IPS DF 4.7 (cell line): ENCODE results near the gene CNIH1.
A peak's percentile ranks its signal among the peaks of the same experiment; 100 is the strongest.

ENCODE experiments used
- DNase-seq: peaks from one replicate; pipeline ENCODE4 v3.0.0-alpha.2; 2013; ENCODE audit warnings: low spot score; ENCODE audit errors: extremely low read depth

CNIH1 gene

GRCh38 chr14:54440873-54441868, at the start of gene CNIH1:
Gene CNIH1 (minus strand): TSS chr14:54441374. CDS start chr14:54441327, 47 bp downstream.
- peak; percentile 44 for DNase-seq

- DNase-seq = no peak
These were observed 49.4 kb upstream of the CNIH1 start for GRCh38 chr14:54490445-54491175.

- no peak for DNase-seq
These were observed 48.7 kb upstream of the CNIH1 start for GRCh38 chr14:54489731-54490444.

GRCh38 chr14:54489318-54489683, 48.1 kb upstream of the CNIH1 start:
- no peak for DNase-seq

GRCh38 chr14:54488646-54489317, 47.6 kb upstream of the CNIH1 start, which contains the start of gene GMFB:
Gene GMFB (minus strand): TSS chr14:54488980. CDS start chr14:54488927, 53 bp downstream.
- DNase-seq = no peak

GRCh38 chr14:54488318-54488645, 47.1 kb upstream of the CNIH1 start:
- DNase-seq = no peak

GRCh38 chr14:54487771-54488170, 46.6 kb upstream of the CNIH1 start:
- no peak for DNase-seq

GRCh38 chr14:54486685-54487084, 45.5 kb upstream of the CNIH1 start:
- no peak for DNase-seq

GRCh38 chr14:54483846-54484245, 42.7 kb upstream of the CNIH1 start:
- DNase-seq = no peak

- no peak for DNase-seq
These were observed 42.0 kb upstream of the CNIH1 start for GRCh38 chr14:54483073-54483745.

- DNase-seq = no peak
These were observed 40.5 kb upstream of the CNIH1 start for GRCh38 chr14:54481695-54482094.

- DNase-seq = no peak
These were observed 39.8 kb upstream of the CNIH1 start for GRCh38 chr14:54480830-54481562.

- no peak for DNase-seq
These were observed 37.6 kb upstream of the CNIH1 start for GRCh38 chr14:54478636-54479215.

GRCh38 chr14:54475911-54476310, 34.7 kb upstream of the CNIH1 start:
- no peak for DNase-seq

- DNase-seq = no peak
These were observed 34.2 kb upstream of the CNIH1 start for GRCh38 chr14:54475187-54475899.

GRCh38 chr14:54474232-54474793, 33.1 kb upstream of the CNIH1 start:
- no peak for DNase-seq

GRCh38 chr14:54472315-54472714, 31.1 kb upstream of the CNIH1 start:
- DNase-seq = no peak

- DNase-seq = no peak
These were observed 30.5 kb upstream of the CNIH1 start for GRCh38 chr14:54471641-54472040.

GRCh38 chr14:54470701-54471100, 29.5 kb upstream of the CNIH1 start:
- DNase-seq = no peak
